BLaER1 (cell line): ENCODE data around the gene CEP72.
"Not testable (repeated sequence)": the region's sequence is repeated elsewhere in the genome, so short reads cannot be mapped to it uniquely, and the experiment has no call there.

Source experiments
- H3K27ac ChIP-seq: shearing (Covaris generic); formaldehyde crosslinking; 2 replicates; pipeline ENCODE4 v1.8.1; 2022
- H3K27me3 ChIP-seq: shearing (Covaris generic); formaldehyde crosslinking; 2 replicates; pipeline ENCODE4 v1.8.1; 2022
- H3K36me3 ChIP-seq: shearing (Covaris generic); formaldehyde crosslinking; 2 replicates; pipeline ENCODE4 v1.8.1; 2022
- H3K4me1 ChIP-seq: shearing (Covaris generic); formaldehyde crosslinking; 2 replicates; pipeline ENCODE4 v1.8.1; 2022
- H3K4me2 ChIP-seq: shearing (Covaris generic); formaldehyde crosslinking; 2 replicates; pipeline ENCODE4 v1.8.1; 2022
- H3K4me3 ChIP-seq: shearing (Covaris generic); formaldehyde crosslinking; 2 replicates; pipeline ENCODE4 v1.8.1; 2022
- H3K9ac ChIP-seq: shearing (Covaris generic); formaldehyde crosslinking; 2 replicates; pipeline ENCODE4 v1.8.1; 2022
- H3K9me3 ChIP-seq: shearing (Covaris generic); formaldehyde crosslinking; 2 replicates; pipeline ENCODE4 v1.8.1; 2022
- H4K20me1 ChIP-seq: shearing (Covaris generic); formaldehyde crosslinking; 2 replicates; pipeline ENCODE4 v1.8.1; 2022
- Cebpa-rat ChIP-seq: shearing (Covaris generic); IDR thresholded peaks from 2 replicates; pipeline ENCODE4 v1.8.1; 2022

CEP72 gene

DNA sequence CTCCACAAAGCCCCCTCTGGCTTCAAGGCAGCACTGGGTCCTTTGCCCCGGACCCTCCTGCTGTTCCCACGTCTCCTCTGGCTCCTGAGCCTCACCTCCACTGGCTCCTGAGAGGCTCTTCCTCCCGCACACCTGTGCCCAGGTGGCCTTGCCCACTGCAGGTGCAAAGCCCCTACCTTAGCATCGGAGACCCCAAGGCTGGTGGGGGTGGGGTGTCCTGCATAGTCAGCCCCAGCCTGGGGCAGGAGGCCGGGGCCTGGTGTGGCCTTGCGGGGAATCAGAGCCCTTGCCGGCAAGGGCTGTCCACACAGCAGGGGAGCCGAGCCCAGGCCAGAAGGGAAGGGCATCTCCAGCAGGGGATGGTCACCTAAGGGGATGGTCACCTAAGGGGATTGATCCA lies 41.3 kb upstream of the CEP72 start:
- Histone ChIP-seq H3K4me1 (peaks cover 14% of the 10 kb centered on the region), H3K9me3 (peaks cover 8% of the 10 kb centered on the region), H3K4me2 (no peak overlapping the region), H3K27me3 (no peaks in the 10 kb centered on the region), H3K9ac (no peak overlapping the region), H3K27ac (no peak overlapping the region), H4K20me1 (no peaks in the 10 kb centered on the region), H3K4me3 (no peak overlapping the region), H3K36me3 (no peaks in the 10 kb centered on the region)
- TF ChIP-seq Cebpa-rat, result no peak

DNA sequence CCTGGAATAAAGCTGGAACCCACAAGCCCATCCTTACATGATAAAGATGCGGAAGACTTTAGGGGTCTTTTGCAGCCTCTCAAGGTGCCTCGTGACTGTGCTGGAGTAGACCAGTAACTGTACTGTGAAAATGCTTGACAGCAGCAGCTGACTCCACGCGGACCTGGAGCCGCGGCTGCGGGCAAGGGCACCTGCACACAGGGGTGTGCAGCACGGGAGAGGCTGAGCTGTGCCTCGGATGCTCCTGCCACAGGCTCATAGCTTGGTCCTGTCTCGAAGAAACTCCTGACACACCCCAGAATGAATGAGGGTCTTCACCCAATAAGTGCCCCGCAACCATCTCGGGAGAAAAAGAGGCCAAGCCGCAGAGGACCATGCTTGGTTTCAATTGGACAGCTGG lies 40.3 kb upstream of the CEP72 start:
- Histone ChIP-seq H3K36me3 (no peaks in the 10 kb centered on the region), H3K4me3 (no peak overlapping the region), H3K9me3 (peaks cover 18% of the 10 kb centered on the region), H3K27ac (no peak overlapping the region), H3K4me1 (peaks cover 14% of the 10 kb centered on the region), H3K27me3 (no peaks in the 10 kb centered on the region), H3K9ac (no peak overlapping the region), H4K20me1 (no peaks in the 10 kb centered on the region), H3K4me2 (peak overlapping the region; percentile 20)
- no peak for TF ChIP-seq Cebpa-rat

DNA sequence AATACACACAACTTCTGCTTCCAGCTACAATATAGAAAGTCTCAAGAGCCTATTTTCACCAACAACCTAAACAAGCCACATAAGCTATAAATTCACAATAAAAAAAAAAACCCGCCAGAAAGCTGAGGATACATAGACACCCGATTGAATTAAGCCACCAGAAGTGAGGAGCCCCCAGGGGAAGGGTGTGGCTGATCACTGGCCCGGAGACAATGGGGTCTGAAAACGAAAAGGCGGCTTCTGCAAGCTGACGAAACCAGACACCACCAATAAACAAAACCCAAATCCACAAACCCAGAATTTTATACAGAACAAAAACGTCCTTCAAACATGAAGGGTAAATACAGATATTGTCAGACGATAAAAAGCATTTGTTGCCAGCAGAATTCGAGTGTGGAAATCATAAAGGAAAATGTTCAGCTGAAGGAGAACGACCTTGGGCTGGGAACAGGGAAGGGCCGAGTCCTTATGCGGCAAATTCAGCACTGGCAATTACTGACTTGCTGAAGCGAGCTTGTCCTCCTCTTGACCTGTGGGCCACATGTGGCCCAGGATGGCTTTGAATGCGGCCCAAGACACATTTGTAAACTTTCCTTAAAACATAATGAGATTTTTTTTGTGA lies 39.6 kb upstream of the CEP72 start:
- Histone ChIP-seq H3K9me3 (peaks cover 25% of the 10 kb centered on the region), H3K27me3 (no peaks in the 10 kb centered on the region), H3K9ac (no peak overlapping the region), H3K4me1 (peaks cover 14% of the 10 kb centered on the region), H3K4me3 (no peak overlapping the region), H3K27ac (no peak overlapping the region), H3K4me2 (peak overlapping the region; percentile 20), H4K20me1 (no peaks in the 10 kb centered on the region), H3K36me3 (no peaks in the 10 kb centered on the region)
- no peak for TF ChIP-seq Cebpa-rat

- Histone ChIP-seq H3K4me2 (no peak overlapping the region), H4K20me1 (no peaks in the 10 kb centered on the region), H3K9me3 (peaks cover 25% of the 10 kb centered on the region), H3K4me1 (peaks cover 14% of the 10 kb centered on the region), H3K27me3 (no peaks in the 10 kb centered on the region), H3K9ac (no peak overlapping the region), H3K4me3 (no peak overlapping the region), H3K27ac (no peak overlapping the region), H3K36me3 (no peaks in the 10 kb centered on the region)
- TF ChIP-seq Cebpa-rat, result no peak
These were observed 38.9 kb upstream of the CEP72 start for GRCh38 chr5:573206-573605.

GRCh38 chr5:573976-574375 lies 38.2 kb upstream of the CEP72 start:
- TF ChIP-seq Cebpa-rat, result no peak
- no peaks in the 10 kb centered on the region for H3K27me3 ChIP-seq
- H3K27ac ChIP-seq, result no peak overlapping the region
- H3K9me3 ChIP-seq, result peaks cover 25% of the 10 kb centered on the region
- H3K36me3 ChIP-seq, result no peaks in the 10 kb centered on the region
- peaks cover 14% of the 10 kb centered on the region for H3K4me1 ChIP-seq
- H3K4me2 ChIP-seq, result no peak overlapping the region
- H3K9ac ChIP-seq, result no peak overlapping the region
- no peak overlapping the region for H3K4me3 ChIP-seq
- H4K20me1 ChIP-seq, result no peaks in the 10 kb centered on the region

DNA sequence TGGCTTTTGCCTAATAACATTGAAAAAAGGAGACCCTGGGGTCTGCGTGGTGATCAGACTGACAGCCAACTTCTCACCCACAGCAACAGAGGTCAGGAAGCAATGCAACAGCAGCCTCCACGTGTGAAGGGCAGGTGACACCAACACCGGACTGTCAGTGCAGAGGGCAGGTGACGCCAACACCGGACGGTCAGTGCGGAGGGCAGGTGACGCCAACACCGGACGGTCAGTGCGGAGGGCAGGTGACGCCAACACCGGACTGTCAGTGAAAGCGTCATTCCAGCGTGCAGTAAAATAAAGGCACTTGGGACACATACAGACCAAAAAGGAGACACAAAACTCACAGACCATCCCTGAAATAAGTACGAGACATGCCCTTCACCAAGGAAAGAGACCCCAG lies 37.2 kb upstream of the CEP72 start:
- peaks cover 14% of the 10 kb centered on the region for H3K4me1 ChIP-seq
- no peaks in the 10 kb centered on the region for H4K20me1 ChIP-seq
- H3K4me2 ChIP-seq, result no peak overlapping the region
- no peak overlapping the region for H3K27ac ChIP-seq
- no peak overlapping the region for H3K4me3 ChIP-seq
- no peak for TF ChIP-seq Cebpa-rat
- no peaks in the 10 kb centered on the region for H3K36me3 ChIP-seq
- no peaks in the 10 kb centered on the region for H3K27me3 ChIP-seq
- peaks cover 25% of the 10 kb centered on the region for H3K9me3 ChIP-seq
- H3K9ac ChIP-seq, result no peak overlapping the region

GRCh38 chr5:575636-576035 lies 36.5 kb upstream of the CEP72 start:
- H3K27me3 ChIP-seq, result no peaks in the 10 kb centered on the region
- no peak for TF ChIP-seq Cebpa-rat

DNA sequence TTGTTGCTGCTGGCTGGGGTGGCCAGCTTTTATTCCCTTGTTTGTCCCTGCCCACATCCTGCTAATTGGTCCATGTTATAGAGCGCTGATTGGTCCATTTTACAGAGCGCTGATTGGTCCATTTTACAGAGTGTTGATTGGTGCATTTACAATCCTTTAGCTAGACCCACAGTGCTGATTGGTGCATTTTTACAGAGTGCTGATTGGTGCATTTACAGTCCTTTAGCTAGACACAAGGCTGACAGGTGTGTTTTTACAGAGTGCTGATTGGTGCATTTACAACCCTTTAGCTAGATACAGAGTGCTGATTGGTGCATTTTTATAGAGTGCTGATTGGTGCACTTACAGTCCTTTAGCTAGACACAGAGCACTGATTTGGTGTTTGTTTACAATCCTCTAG lies 34.9 kb upstream of the CEP72 start:
- Histone ChIP-seq H3K9me3 (peaks cover 26% of the 10 kb centered on the region), H3K4me1 (peaks cover 11% of the 10 kb centered on the region)
- H3K4me2 ChIP-seq, H4K20me1 ChIP-seq, H3K27ac ChIP-seq, H3K27me3 ChIP-seq, H3K9ac ChIP-seq, H3K4me3 ChIP-seq, H3K36me3 ChIP-seq: not testable (repeated sequence)

More at GRCh38 chr5:575636-576035, 36.5 kb upstream of the CEP72 start:
- peaks cover 25% of the 10 kb centered on the region for H3K9me3 ChIP-seq
- no peak overlapping the region for H3K27ac ChIP-seq
- H3K4me3 ChIP-seq, result no peak overlapping the region
- H3K4me1 ChIP-seq, result peaks cover 14% of the 10 kb centered on the region
- no peak overlapping the region for H3K9ac ChIP-seq
- H3K4me2 ChIP-seq, result no peak overlapping the region
- no peaks in the 10 kb centered on the region for H3K36me3 ChIP-seq
- no peaks in the 10 kb centered on the region for H4K20me1 ChIP-seq

- no peaks in the 10 kb centered on the region for H4K20me1 ChIP-seq
- H3K9ac ChIP-seq, result no peak overlapping the region
- H3K27me3 ChIP-seq, result no peaks in the 10 kb centered on the region
- no peak overlapping the region for H3K27ac ChIP-seq
- no peak overlapping the region for H3K4me2 ChIP-seq
- TF ChIP-seq Cebpa-rat, result no peak
- H3K4me3 ChIP-seq, result no peak overlapping the region
- H3K4me1 ChIP-seq, result peaks cover 5% of the 10 kb centered on the region; the same call in 1 of the 2 replicates
- no peaks in the 10 kb centered on the region for H3K36me3 ChIP-seq
- H3K9me3 ChIP-seq, result peaks cover 28% of the 10 kb centered on the region
These were observed 34.3 kb upstream of the CEP72 start for GRCh38 chr5:577800-578199.

GRCh38 chr5:579211-579610 lies 32.9 kb upstream of the CEP72 start:
- Histone ChIP-seq H3K27ac (no peak overlapping the region), H3K9ac (no peak overlapping the region), H3K27me3 (no peaks in the 10 kb centered on the region), H3K36me3 (no peaks in the 10 kb centered on the region), H3K4me2 (no peak overlapping the region), H4K20me1 (no peaks in the 10 kb centered on the region), H3K4me3 (no peak overlapping the region), H3K4me1 (peaks cover 5% of the 10 kb centered on the region; the same call in 1 of the 2 replicates), H3K9me3 (peaks cover 35% of the 10 kb centered on the region)
- no peak for TF ChIP-seq Cebpa-rat
